Raji (cell line): ENCODE measurements around the gene BMP10.

ENCODE experiments used
- POLR2A ChIP-seq: IDR thresholded peaks from 2 replicates; pipeline ENCODE4 v1.6.1; 2011; ENCODE audit warnings: low read depth, low read length, control low read depth; ENCODE audit not compliant: insufficient read depth

Gene BMP10

DNA sequence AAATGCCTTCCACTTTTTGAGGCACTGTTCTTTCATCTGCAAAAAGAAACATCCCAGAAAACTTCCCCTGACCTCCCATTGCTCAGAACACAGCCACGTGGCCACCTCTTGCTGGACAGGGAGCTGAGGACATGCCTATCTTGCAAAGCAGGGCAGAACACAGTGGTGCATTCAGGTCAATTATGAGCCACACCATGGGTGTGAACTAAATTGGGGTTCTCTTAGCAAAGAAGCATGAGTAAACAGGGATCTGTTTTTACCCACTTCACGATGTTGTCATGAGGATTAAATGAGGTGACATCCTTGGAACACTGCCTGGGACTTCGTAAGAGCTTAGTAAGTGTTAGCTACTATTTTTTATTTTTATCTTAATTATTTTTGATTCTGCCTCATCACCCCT is 25.1 kb downstream of the BMP10 start:
- no peak for TF ChIP-seq POLR2A

DNA sequence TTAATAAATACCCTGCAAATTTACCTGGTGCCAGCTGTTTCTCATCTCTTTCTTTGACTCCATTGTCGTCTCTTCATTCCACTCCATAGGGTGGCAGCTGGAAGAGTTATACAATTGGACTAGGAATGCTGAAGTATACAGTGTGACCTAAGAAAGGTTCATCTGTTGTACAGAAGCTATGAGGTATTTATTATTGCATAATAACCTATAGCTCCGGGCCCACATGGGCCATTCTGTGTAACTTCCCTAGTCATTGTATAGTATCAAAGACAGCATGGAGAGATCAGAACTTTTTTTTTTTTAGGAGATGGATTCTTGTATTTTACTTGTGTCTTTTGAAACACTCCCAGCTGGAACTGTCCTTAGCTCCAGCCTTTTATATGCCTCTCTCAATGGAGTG is 26.2 kb downstream of the BMP10 start:
- TF ChIP-seq POLR2A = no peak

DNA sequence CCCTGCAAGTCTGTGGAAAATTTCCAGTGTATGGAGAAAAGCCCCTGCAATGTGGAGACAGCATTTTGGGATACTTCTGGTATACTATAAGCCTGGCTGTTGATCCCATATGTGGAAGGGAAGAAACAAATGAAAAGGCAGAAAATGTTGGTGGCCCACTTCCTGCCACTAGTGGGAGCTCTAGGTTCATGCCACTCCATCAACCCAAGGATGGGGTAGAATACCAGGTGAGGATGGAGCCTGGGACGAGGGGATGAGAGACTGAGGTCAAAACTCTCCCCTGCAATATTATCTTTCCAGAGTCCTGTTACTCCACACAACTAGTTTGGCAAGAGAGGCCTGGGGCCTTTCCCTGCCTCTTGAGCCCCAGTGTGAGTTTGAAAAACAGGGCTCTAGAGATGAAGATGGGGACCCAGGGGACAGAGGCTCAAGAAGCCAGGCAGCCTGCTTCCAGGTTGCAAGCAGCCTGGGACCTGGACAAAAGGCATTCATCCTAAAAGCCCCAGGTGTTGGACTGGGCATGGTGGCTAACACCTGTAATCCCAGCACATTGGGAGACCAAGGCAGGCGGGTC is 31.9 kb downstream of the BMP10 start:
- no peak for TF ChIP-seq POLR2A

DNA sequence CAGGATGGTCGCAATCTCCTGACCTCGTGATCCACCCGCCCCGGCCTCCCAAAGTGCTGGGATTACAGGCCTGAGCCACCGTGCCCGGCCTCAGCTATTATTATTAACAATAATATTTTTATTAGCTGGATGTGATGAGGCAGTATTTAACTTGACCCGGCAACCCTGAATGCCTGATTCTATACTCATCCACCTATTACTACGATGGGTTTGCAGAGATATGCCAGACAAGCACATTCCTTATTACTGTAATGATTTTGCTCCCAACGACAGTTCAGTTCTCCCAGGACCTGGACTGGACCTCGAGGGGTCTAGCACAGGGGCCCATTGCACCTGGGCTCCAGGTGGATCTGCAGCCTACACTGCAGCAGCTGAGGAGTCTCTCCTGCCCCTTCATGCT is 32.6 kb downstream of the BMP10 start:
- no peak for TF ChIP-seq POLR2A

DNA sequence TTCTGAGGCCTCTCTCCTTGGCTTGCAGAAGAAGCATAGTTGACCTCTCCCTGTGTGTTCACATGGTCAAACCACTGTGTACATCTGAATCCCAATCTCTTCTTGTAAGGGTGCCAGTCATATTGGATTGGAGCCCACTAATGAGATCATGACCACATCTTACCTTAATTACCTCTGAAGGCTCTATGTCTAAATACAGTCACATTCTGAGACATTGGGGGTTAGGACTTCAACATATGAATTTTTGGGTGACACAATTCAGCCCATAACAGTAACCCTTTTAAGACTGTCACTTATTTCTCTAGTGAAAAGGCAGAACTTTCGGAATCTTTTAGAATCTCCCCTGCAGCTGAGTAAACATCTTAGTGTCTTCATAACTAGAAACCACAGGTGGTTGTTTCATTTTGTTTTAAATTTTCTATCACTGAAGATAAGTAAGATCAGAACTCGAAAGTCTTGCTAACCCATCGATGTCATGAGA is 33.3 kb downstream of the BMP10 start:
- no peak for TF ChIP-seq POLR2A

DNA sequence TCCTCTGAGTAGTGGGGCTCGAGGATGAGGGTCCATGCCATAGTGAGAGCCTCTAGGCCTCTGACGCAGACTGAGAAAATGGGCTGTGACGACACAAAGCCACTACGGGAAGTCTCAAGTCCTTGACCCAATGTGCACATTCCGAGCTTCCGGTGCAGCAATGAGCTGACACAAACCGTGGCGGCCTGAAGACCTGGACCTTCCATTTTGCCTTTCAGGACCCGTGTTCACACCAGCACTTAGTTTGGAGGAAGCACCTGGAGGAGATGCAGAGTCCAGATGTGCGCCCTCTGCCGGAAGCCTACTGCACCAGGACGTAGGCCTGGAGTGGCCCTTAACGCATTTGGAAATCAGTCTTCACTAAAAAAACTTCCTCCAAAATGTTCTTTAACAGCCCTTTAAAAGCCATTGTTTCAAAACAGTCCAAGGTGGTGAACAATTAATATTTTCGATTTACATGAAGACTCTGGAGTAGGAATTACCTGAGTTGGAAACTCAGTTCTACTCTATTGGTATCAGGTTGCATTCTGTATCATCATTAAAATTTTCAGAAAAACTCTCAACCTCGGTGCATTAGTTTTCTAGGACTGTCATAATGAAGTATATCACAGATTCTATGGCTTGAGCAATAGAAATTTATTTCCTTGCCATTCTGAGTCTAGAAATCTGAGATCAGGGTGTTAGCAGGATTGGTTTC is 33.9 kb downstream of the BMP10 start:
- no peak for TF ChIP-seq POLR2A

DNA sequence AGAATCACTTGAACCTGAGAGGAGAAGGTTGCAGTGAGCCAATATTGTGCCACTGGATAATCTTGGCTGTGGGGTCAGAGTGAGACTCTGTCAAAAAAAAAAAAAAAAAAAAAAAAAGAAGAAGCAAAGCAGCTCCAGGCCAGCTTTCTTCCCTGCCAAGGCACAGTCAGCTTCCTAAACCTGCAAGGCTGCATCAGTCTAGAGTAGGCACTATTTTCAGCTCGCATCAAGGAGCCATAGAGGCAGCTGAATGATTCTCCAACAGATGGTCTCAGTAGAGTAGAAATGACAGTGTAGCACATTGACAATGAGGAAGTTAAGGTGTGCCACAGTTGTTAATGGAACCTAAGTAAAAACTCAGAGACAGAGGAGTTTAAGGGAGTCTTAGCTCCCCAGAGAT is 35.6 kb downstream of the BMP10 start:
- no peak for TF ChIP-seq POLR2A

DNA sequence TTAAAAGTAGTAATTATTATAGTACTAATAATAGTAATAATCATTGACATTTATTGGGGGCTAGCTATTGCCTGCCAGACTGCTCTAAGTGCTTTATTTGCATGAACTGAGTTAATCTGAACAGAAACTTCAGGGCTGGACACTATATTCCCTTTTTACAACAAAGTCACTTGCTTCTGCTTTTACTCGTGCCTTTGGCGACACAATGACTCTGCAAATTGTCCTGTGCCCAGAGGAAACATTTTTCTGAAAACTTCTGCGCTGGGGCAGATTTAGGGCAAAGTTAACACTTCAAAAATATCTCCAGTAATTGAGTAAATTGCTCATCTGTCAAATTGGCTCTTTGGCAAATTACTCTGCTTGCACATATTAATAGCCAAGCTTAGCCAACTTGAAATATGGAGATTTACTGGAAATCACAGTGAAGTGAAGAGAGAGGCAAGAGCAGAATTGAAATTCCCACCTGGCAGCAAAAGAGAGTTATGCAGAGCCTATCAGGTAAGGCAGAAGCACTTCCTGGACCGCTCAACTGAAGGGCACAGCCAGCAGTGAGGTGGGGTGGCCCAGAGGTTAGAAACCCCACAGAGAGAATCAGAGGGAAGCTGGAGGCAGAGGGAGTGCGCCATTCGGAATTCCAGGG is 36.3 kb downstream of the BMP10 start:
- no peak for TF ChIP-seq POLR2A

DNA sequence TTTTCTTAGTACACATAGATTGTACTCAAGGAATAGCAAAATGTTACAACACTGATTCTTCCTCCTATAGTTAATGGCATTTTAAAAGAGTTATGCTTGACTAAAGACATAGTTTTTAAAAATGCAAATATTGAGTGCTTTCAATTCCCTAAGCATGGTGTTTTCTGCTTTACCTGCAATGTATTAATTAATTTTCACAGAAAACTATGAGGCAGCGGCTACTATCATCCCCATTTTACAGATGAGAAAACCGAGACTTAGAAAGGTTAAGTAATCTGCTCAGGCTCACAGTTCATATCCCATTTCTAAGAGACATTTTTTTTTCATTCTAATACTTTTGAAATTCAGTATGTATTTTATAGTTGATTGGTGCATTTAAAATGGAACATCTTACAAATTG is 38.0 kb downstream of the BMP10 start:
- TF ChIP-seq POLR2A = no peak

DNA sequence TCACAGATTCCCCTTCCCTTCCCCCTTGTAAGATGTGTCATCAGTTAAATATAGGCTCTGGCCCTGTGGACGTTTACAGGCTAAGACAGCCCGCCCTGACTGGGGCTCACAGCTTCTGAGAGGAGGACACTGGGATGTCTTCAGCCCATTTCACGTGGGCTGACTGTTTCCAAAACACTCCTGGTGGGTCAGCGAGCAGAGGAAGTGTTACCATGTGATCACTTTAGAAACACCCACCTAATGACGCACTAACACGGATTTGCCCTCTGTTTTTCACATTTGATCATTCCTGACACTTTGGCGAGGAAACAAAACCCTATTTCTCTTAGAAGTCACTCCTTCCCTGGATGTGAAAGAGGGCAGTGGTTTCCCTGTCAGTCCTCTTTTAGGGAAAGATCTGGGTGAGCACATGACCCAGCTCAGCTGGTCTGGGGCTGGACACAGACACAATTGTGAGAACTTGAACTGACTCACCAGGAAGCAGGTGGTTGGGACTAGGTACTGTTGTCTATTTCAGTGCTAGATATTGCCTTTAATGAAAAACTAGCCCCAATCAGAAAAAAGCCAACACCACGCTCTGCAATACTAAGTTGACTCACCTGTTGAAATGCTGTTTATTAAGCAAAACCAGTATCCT is 38.8 kb downstream of the BMP10 start:
- TF ChIP-seq POLR2A = no peak

DNA sequence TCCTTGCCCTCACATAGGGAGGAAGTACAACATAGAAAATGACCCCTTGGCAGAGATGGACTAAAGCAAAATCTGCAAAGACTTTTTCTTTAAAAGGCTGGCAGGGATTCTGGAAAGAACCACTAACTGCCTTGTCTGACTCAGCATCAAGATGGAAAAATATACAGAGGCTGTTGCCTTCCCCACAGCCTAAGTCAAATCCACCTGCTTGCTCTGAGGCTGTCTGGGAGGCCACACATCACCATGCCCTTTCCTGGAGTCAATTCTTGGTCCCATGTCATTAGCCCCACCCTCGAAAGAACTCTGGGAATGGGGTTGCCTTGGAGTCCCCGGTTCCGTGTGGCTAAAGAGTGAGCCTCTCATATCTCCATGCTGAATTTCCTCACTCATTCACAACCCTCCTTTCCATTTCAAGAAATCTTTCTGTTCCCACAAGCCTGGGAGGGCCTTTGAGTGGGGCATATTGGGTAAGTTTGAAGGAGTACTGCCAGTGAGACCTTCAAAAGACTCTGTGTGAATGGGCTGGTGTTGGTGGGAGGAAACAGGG is 39.4 kb downstream of the BMP10 start:
- no peak for TF ChIP-seq POLR2A

DNA sequence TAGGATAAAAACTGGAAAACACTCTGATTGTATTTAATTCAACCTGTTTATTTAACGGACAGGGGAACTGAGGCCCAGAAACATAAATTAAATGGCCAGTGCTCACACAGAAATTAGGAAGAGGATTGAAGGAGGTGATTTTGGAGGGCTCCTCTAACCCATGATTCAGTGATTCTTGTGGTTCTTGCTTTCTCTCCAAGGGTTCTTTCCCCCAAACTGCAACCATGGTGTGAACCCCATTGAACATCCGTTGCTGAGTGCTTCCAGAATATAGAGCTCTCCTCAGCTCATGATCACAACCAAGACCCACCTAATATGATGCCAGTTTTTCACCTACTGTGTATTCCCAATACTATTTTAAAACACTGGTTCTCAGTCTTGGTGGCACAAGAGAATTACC is 41.4 kb downstream of the BMP10 start:
- TF ChIP-seq POLR2A = no peak

DNA sequence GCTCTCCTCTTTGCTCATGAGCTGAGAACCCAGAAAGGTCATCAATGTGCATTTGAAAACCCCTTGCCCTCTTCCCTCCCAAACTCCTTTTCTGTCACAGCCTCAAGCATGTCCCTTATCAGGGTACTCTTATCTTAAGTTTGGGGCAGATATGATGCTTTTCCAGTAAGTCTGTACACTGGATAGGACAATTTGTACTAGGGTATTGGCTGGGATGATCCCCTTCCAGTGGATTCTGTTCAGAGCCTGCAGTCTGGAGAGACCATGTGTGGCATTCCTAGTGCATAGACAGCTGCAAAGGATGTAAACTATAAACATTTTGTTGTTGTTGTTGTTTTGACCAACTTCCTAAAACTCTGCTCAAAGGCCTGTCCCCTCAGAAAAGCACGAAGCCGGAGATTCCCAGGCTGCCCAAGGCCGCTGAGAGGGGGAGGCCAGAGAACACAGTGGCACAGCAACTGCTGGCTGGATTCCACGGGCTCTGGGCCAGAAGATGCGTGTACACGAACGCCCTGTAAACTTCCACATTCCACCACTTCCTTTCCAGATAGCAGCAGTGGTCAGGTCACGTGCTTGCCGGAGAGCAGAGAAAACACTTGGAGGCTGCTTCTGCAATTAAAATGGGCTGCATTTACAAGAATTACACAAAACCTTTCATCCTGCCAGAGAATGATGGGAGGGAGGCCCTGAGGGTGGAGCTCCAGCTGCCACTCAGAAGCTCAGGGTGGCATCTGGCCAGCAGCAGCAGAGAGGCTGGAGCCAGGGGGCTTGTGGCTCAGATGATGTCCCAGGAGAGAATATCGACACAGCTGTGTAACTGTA is 42.1 kb downstream of the BMP10 start:
- no peak for TF ChIP-seq POLR2A

DNA sequence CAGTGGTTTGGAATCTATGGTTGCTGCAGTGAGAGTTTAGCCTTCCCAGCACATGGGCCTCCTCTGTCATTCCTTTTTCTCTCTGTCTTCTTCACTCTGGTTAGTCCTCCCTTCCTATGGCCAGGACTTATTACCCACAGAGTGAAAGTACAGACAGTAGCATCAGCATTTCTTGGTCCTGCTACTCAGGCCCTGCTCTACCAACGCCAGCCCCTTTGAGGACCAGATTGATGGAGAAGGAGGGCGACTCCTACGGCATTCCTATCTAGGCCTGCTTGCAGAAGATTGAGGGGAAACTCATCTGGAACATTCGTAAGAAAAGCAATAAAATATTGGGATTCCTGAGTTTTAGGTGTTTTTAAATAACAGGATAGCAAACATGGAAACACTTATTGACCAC is 43.5 kb downstream of the BMP10 start:
- TF ChIP-seq POLR2A = no peak

DNA sequence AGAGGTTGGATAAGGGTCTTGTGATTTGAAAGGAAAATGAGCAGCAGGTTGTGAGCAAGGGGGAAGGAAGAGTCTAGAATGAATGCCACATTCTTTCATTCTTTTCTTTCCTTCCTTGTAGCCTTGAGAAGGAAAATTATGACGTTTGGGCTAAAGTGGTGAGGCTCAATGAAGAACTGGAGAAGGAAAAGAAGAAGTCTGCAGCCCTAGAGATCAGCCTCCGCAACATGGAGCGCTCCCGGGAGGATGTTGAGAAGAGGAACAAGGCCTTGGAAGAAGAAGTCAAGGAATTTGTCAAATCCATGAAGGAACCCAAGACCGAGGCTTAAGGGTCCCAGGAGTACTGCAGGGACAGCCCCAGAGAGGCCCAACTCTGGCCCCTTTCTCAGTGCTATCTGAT is 45.3 kb downstream of the BMP10 start:
- TF ChIP-seq POLR2A = no peak
